Uterus (tissue), 2 donors: ENCODE measurements around the gene DNAI7.

Experiments
- POLR2A ChIP-seq, 2 donors: fragments of 450-650 bp; IDR thresholded peaks; one replicate each; pipeline ENCODE4 v1.6.1; 2016; ENCODE audit warnings: antibody characterized with exemption in 2 of 2, mild to moderate bottlenecking in 1 of 2, moderate library complexity in 1 of 2
- TF ChIP-seq, protein P1 (sequence below), 4 experiments: fragments of 200-600 bp in 2 of 4; fragments of 450-650 bp in 2 of 4; sonication (generic) in 2 of 4; IDR thresholded peaks; one replicate each; pipeline ENCODE4 v1.5.1; 2016 to 2019; ENCODE audit warnings: antibody characterized with exemption in 4 of 4, mild to moderate bottlenecking in 2 of 4, moderate library complexity in 1 of 4

DNA sequence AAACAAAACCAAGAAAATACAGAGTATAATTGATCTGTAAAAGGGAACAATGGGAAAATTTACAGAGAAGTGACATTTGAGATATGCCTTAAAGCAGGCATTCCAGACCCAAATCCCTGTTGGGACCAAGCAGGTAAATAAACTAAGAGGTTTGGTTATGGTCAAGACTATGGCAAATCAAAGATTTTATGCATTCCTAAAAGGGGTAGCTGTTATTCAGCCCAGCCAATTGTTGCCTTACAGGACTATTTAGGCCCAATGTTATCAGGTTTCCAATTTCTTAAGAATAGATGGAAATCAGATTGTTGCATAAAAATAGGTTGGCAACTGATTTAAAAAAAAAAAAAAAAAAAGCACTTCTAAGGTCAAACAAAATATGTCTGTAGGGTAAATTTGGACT lies 5.3 kb downstream of the DNAI7 start:
- TF ChIP-seq, protein P1, sequence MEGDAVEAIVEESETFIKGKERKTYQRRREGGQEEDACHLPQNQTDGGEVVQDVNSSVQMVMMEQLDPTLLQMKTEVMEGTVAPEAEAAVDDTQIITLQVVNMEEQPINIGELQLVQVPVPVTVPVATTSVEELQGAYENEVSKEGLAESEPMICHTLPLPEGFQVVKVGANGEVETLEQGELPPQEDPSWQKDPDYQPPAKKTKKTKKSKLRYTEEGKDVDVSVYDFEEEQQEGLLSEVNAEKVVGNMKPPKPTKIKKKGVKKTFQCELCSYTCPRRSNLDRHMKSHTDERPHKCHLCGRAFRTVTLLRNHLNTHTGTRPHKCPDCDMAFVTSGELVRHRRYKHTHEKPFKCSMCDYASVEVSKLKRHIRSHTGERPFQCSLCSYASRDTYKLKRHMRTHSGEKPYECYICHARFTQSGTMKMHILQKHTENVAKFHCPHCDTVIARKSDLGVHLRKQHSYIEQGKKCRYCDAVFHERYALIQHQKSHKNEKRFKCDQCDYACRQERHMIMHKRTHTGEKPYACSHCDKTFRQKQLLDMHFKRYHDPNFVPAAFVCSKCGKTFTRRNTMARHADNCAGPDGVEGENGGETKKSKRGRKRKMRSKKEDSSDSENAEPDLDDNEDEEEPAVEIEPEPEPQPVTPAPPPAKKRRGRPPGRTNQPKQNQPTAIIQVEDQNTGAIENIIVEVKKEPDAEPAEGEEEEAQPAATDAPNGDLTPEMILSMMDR (IDR thresholded peaks at IDR 0.05) = no peak
- TF ChIP-seq POLR2A (IDR thresholded peaks at IDR 0.05) = no peak
